H1 (cell line): ENCODE data around the gene ADAMTS9. TPM values are rescaled to one million over a fixed set of nuclear protein-coding genes. Genes with fewer than 3 reads are reported as not detected.

Experiments used
- CTCF ChIA-PET: fragments of 300-600 bp; sonication (Branson Sonifier 250); formaldehyde crosslinking; loops from one replicate; lab custom pipeline; 2021; ENCODE audit not compliant: partially characterized antibody; lab: Charles Lee
- POLR2A ChIA-PET: fragments of 300-600 bp; sonication (Branson Sonifier 250); formaldehyde crosslinking; loops from one replicate; lab custom pipeline; 2021; ENCODE audit warnings: inconsistent platforms; ENCODE audit not compliant: partially characterized antibody; lab: Charles Lee
- DNase-seq, 2 experiments: peaks; one replicate each; pipeline versions ENCODE4 v3.0.0 to v3.0.0-alpha.2; 2010 to 2022; ENCODE audit warnings: low spot score in 2 of 2, low read depth in 1 of 2, mixed read lengths in 1 of 2
- FAIRE-seq: peaks from 2 replicates; lab custom pipeline; 2011; peaks lifted over from hg19 to GRCh38; lab: Jason Lieb, UNC
- H2AFZ ChIP-seq: 2 replicates; pipeline ENCODE4 v1.8.1; 2012; ENCODE audit warnings: low read length, inconsistent platforms
- H2AK5ac ChIP-seq: 2 replicates; pipeline ENCODE4 v1.6.1; 2013; ENCODE audit warnings: low read depth, low read length
- H2BK120ac ChIP-seq: replicated peaks from 2 replicates; pipeline ENCODE3; 2013; ENCODE audit warnings: low read depth, low read length, inconsistent platforms
- H2BK12ac ChIP-seq: 2 replicates; pipeline ENCODE4 v1.6.1; 2013; ENCODE audit warnings: low read depth, low read length
- H2BK15ac ChIP-seq: 2 replicates; pipeline ENCODE4 v1.6.1; 2013; ENCODE audit warnings: low read length
- H2BK20ac ChIP-seq: 2 replicates; pipeline ENCODE4 v1.6.1; 2013; ENCODE audit warnings: low read length
- H2BK5ac ChIP-seq: 2 replicates; pipeline ENCODE4 v1.6.1; 2013; ENCODE audit warnings: low read depth, low read length
- H3K14ac ChIP-seq: 2 replicates; pipeline ENCODE4 v1.6.1; 2013; ENCODE audit warnings: inconsistent platforms; ENCODE audit not compliant: insufficient read length
- H3K18ac ChIP-seq: 2 replicates; pipeline ENCODE4 v1.6.1; 2013; ENCODE audit warnings: low read length; ENCODE audit errors: extremely low read depth
- H3K23ac ChIP-seq: 2 replicates; pipeline ENCODE4 v1.6.1; 2013; ENCODE audit warnings: inconsistent platforms; ENCODE audit not compliant: insufficient read length
- H3K23me2 ChIP-seq: 2 replicates; pipeline ENCODE4 v1.6.1; 2013; ENCODE audit warnings: low read depth, low read length
- H3K27ac ChIP-seq: 2 replicates; pipeline ENCODE4 v1.6.1; 2011; ENCODE audit warnings: low read depth, low read length, inconsistent platforms
- H3K27me3 ChIP-seq, 4 experiments: replicated peaks in 1 of 4; 1 replicate in 1 of 4; 2 replicates in 3 of 4; pipeline versions ENCODE4 v1.6.1 to v1.8.1; 2011 to 2013; ENCODE audit warnings: low read length in 3 of 4, mild to moderate bottlenecking in 3 of 4, inconsistent platforms in 2 of 4, mixed read lengths in 2 of 4, moderate library complexity in 1 of 4; ENCODE audit not compliant: control insufficient read depth in 3 of 4, insufficient read depth in 3 of 4; ENCODE audit errors: extremely low read depth in 1 of 4
- H3K36me3 ChIP-seq, 4 experiments: 2 replicates each; pipeline versions ENCODE4 v1.6.1 to v1.8.1; 2011 to 2013; ENCODE audit warnings: mild to moderate bottlenecking in 4 of 4, low read length in 3 of 4, moderate library complexity in 2 of 4, control low read depth in 1 of 4, inconsistent platforms in 1 of 4; ENCODE audit not compliant: insufficient read depth in 4 of 4, control insufficient read depth in 2 of 4
- H3K4ac ChIP-seq: replicated peaks from 2 replicates; pipeline ENCODE3; 2013; ENCODE audit warnings: low read length, low read depth, mixed read lengths, inconsistent platforms; ENCODE audit not compliant: insufficient read length
- H3K4me1 ChIP-seq, 4 experiments: replicated peaks in 1 of 4; 1 replicate in 1 of 4; 2 replicates in 3 of 4; pipeline versions ENCODE4 v1.6.1 to v1.8.1; 2011 to 2013; ENCODE audit warnings: low read length in 3 of 4, inconsistent platforms in 2 of 4, mixed read lengths in 1 of 4; ENCODE audit not compliant: insufficient read depth in 4 of 4, control insufficient read depth in 3 of 4
- H3K4me2 ChIP-seq, 2 experiments: 2 replicates each; pipeline versions ENCODE4 v1.6.1 to v1.8.1; 2011 to 2013; ENCODE audit warnings: low read depth in 2 of 2, low read length in 2 of 2, control low read depth in 1 of 2, inconsistent platforms in 1 of 2, mild to moderate bottlenecking in 1 of 2; ENCODE audit not compliant: insufficient read depth in 1 of 2
- H3K4me3 ChIP-seq, 4 experiments: fragments of 200-600, 300-600 bp in 1 of 4; sonication (generic), shearing (Covaris generic), sonication (Bioruptor Twin) in 1 of 4; 2 replicates each; pipeline versions ENCODE4 v1.5.1 to v1.8.1; 2011 to 2016; ENCODE audit warnings: low read length in 4 of 4, low read depth in 3 of 4, control low read depth in 2 of 4, inconsistent platforms in 2 of 4, mild to moderate bottlenecking in 2 of 4, mixed read lengths in 1 of 4, moderate library complexity in 1 of 4; ENCODE audit not compliant: insufficient read depth in 2 of 4; ENCODE audit errors: extremely low read depth in 1 of 4
- H3K56ac ChIP-seq: replicated peaks from 2 replicates; pipeline ENCODE3; 2013; ENCODE audit warnings: low read depth, mild to moderate bottlenecking, mixed read lengths, low read length, inconsistent platforms; ENCODE audit not compliant: insufficient read length
- H3K79me1 ChIP-seq: 2 replicates; pipeline ENCODE4 v1.6.1; 2013; ENCODE audit warnings: low read depth, low read length, control low read depth
- H3K79me2 ChIP-seq, 2 experiments: 2 replicates each; pipeline versions ENCODE4 v1.6.1 to v1.8.1; 2012 to 2013; ENCODE audit warnings: low read length in 2 of 2, mild to moderate bottlenecking in 2 of 2, inconsistent platforms in 1 of 2; ENCODE audit not compliant: insufficient read depth in 2 of 2, control insufficient read depth in 1 of 2
- H3K9ac ChIP-seq, 4 experiments: replicated peaks in 1 of 4; 1 replicate in 1 of 4; 2 replicates in 3 of 4; pipeline versions ENCODE4 v1.6.1 to v1.8.1; 2011 to 2013; ENCODE audit warnings: low read depth in 3 of 4, low read length in 3 of 4, control low read depth in 2 of 4, mild to moderate bottlenecking in 2 of 4, moderate library complexity in 2 of 4, inconsistent platforms in 1 of 4; ENCODE audit errors: extremely low read depth in 1 of 4
- H3K9me3 ChIP-seq, 2 experiments: 2 replicates each; pipeline versions ENCODE4 v1.6.1 to v1.8.1; 2012 to 2013; ENCODE audit warnings: mild to moderate bottlenecking in 2 of 2, moderate library complexity in 2 of 2, control low read depth in 1 of 2, inconsistent platforms in 1 of 2, low read depth in 1 of 2, low read length in 1 of 2, mixed read lengths in 1 of 2; ENCODE audit not compliant: insufficient read depth in 2 of 2
- H4K20me1 ChIP-seq, 2 experiments: replicated peaks in 1 of 2; 2 replicates each; pipeline versions ENCODE3 to v1.8.1; 2011 to 2013; ENCODE audit warnings: inconsistent platforms in 2 of 2, low read length in 2 of 2, mild to moderate bottlenecking in 1 of 2; ENCODE audit not compliant: insufficient read depth in 2 of 2, control insufficient read depth in 1 of 2
- H4K5ac ChIP-seq: 2 replicates; pipeline ENCODE4 v1.6.1; 2013; ENCODE audit warnings: low read length, low read depth, mixed read lengths, inconsistent platforms; ENCODE audit not compliant: insufficient read length
- H4K8ac ChIP-seq: 2 replicates; pipeline ENCODE4 v1.8.0; 2013; ENCODE audit warnings: mild to moderate bottlenecking, moderate library complexity, low read length, inconsistent platforms; ENCODE audit not compliant: insufficient read depth; ENCODE audit errors: extremely low read depth
- H4K91ac ChIP-seq: replicated peaks from 2 replicates; pipeline ENCODE3; 2013; ENCODE audit warnings: low read length, mixed read lengths, inconsistent platforms; ENCODE audit not compliant: insufficient read length
- KDM5A ChIP-seq: fragments of 200-600 bp; IDR thresholded peaks from 2 replicates; pipeline ENCODE4 v1.7.1; 2012; ENCODE audit warnings: mild to moderate bottlenecking, low read length, inconsistent platforms, mixed read lengths
- SIX5 ChIP-seq: IDR thresholded peaks from 2 replicates; pipeline ENCODE4 v1.6.1; 2011; ENCODE audit warnings: mild to moderate bottlenecking, low read depth, low read length
- WGBS, 2 experiments: shearing (Covaris generic) in 1 of 2; methylation state at CpG; one replicate each; pipeline versions ENCODE4 v1.1.6 to v1.1.7; 2013 to 2015; ENCODE audit warnings: low lambda C conversion rate in 2 of 2, mixed read lengths in 2 of 2, inconsistent platforms in 1 of 2, low coverage in 1 of 2, missing lambda C conversion rate in 1 of 2; ENCODE audit not compliant: insufficient replicate concordance in 2 of 2, insufficient coverage in 1 of 2, insufficient read length in 1 of 2; ENCODE audit errors: extremely low coverage in 1 of 2, missing lambda C conversion rate in 1 of 2; 5-methylcytosine and 5-hydroxymethylcytosine counted together
- polyA plus RNA-seq, 7 experiments: library from polyadenylated mRNA; depleted of rRNA in 3 of 7; stranded (reverse) in 5 of 7; unstranded in 2 of 7; fragments of >200 nt in 5 of 7; fragments of 200-250 nt in 2 of 7; gene quantifications; 1 replicate in 5 of 7; 2 replicates in 1 of 7; 4 replicates in 1 of 7; pipeline versions ENCODE4 v1.2.1 to v1.2.3, GENCODE V29; 2011 to 2013; ENCODE audit warnings: missing spikeins in 2 of 7, mixed read lengths in 2 of 7
- total RNA-seq: library from RNA; stranded (reverse); fragmentation: NEBNext Ultra II Directional; extraction: Animal tissue kit (Norgen Biotek cat#: 25700); gene quantifications from 2 replicates; pipeline ENCODE4 v1.2.1, GENCODE V29; 2021

Gene ADAMTS9
- total and polyA plus RNA-seq, 2 of the 8 experiments (the other 6 are each of a cell fraction or from before 2014, with no cell fraction given), result 0.20 to 0.41 TPM

- Histone ChIP-seq H3K4me3 (no peak overlapping the region), H2AK5ac (no peak overlapping the region), H2BK5ac (no peak overlapping the region), H3K23me2 (peaks cover 16% of the 10 kb centered on the region; the same call in 1 of the 2 replicates), H3K4me2 (no peak overlapping the region), H3K4ac (no peak overlapping the region), H4K5ac (no peak overlapping the region), H3K27me3 (peaks cover 8 to 40% (median 27%) of the 10 kb centered on the region in 4 experiments), H2AFZ (no peak overlapping the region), H2BK120ac (no peak overlapping the region), H3K36me3 (no peaks in the 10 kb centered on the region), H3K14ac (no peak overlapping the region), H3K18ac (no peak overlapping the region), H3K9ac (no peak overlapping the region), H3K27ac (no peak overlapping the region)
- 81% methylated on average over 3 of the region's 3 CpGs; no CpG with 5 or more reads in 1 of the 2 experiments for WGBS, 2 experiments
- FAIRE-seq (no peak), DNase-seq (no peak)
- POLR2A ChIA-PET, result no interaction called here
- no peak for TF ChIP-seq KDM5A
- no peak for TF ChIP-seq SIX5
- TF ChIP-seq, all 59 proteins: peak for 0
- Histone ChIP-seq H3K79me1 (no peaks in the 10 kb centered on the region), H4K91ac (no peak overlapping the region), H3K23ac (no peak overlapping the region), H2BK15ac (no peak overlapping the region), H2BK20ac (no peak overlapping the region), H3K79me2 (no peaks in the 10 kb centered on the region), H2BK12ac (no peak overlapping the region), H3K9me3 (no peaks in the 10 kb centered on the region), H3K4me1 (peaks cover 3 to 13% (median 8%) of the 10 kb centered on the region in 4 experiments; a peak in 5 of 7 replicates), H4K20me1 (no peaks in the 10 kb centered on the region), H3K56ac (no peak overlapping the region), H4K8ac (no peak overlapping the region)
- CTCF ChIA-PET, result interaction anchor here (0.6 to 1.4 kb wide), 4 partner anchors 9 to 158 kb away, joined by 3 to 5 read pairs (median 4); no protein-coding TSS in a partner anchor
Observed at GRCh38 chr3:64691051-64691450, 3.3 kb upstream of the ADAMTS9 start.
